HepG2 (cell line): ENCODE results near the gene KLHDC4.

Source experiments
- HOXA5 ChIP-seq: sonication (generic); formaldehyde crosslinking; IDR thresholded peaks from 2 replicates; pipeline ENCODE4 v1.4.0; 2020; ENCODE audit warnings: missing genetic modification reagents
- RXRA ChIP-seq: sonication (generic); formaldehyde crosslinking; IDR thresholded peaks from 2 replicates; pipeline ENCODE4 v1.5.1; 2020; ENCODE audit warnings: missing genetic modification reagents
- TF ChIP-seq, protein P1 (sequence below): sonication (generic); formaldehyde crosslinking; IDR thresholded peaks from 2 replicates; pipeline ENCODE4 v1.4.0; 2020; ENCODE audit warnings: mild to moderate bottlenecking, missing genetic modification reagents

DNA sequence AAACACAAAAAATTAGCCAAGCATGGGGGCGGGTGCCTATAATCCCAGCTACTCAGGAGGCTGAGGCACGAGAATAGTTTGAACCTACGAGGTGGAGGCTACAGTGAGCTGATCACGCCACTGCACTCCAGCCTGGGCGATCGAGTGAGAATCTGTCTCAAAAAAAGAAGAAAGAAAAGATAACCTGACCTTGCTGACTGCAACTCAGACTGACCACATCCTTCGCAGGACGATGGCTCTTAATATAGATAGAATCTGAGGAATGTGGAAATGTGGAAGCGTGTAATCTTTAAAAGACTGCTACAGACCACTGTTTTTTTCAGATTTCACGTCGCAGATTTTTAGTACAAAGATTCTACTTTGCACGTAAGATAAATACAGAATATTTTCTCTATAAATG lies 37.8 kb downstream of the KLHDC4 start:
- TF ChIP-seq HOXA5 (no peak), RXRA (CRISPR knock-in tag) (no peak)
- TF ChIP-seq, protein P1, sequence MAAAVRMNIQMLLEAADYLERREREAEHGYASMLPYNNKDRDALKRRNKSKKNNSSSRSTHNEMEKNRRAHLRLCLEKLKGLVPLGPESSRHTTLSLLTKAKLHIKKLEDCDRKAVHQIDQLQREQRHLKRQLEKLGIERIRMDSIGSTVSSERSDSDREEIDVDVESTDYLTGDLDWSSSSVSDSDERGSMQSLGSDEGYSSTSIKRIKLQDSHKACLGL (CRISPR knock-in tag): no peak
